A549 (cell line): ENCODE data around the gene AHNAK2.

Source experiments
- CHD2 ChIP-seq: fragments of 150-350 bp; IDR thresholded peaks from 2 replicates; pipeline ENCODE4 v1.6.1; 2014; ENCODE audit warnings: low read length; ENCODE audit not compliant: partially characterized antibody
- EP300 ChIP-seq, 2 experiments: fragments of >200 bp; sonication (Bioruptor Twin); formaldehyde crosslinking; IDR thresholded peaks; 2 replicates in 1 of 2; 3 replicates in 1 of 2; pipeline ENCODE4 v1.6.1; 2016 to 2017
- FOSL2 ChIP-seq, 2 experiments: fragments of 450-650 bp in 1 of 2; fragments of >200 bp in 1 of 2; sonication (Bioruptor Twin) in 1 of 2; formaldehyde crosslinking; IDR thresholded peaks; 2 replicates each; pipeline versions ENCODE4 v1.5.0 to v1.6.1; 2016 to 2020; ENCODE audit warnings: mild to moderate bottlenecking in 1 of 2, moderate library complexity in 1 of 2
- HOXB13 ChIP-seq: fragments of 250-450 bp; sonication (Bioruptor Pico); IDR thresholded peaks from 2 replicates; pipeline ENCODE4 v1.5.0; 2020; ENCODE audit warnings: low read depth, mild to moderate bottlenecking, moderate library complexity
- MYC ChIP-seq: IDR thresholded peaks from 2 replicates; pipeline ENCODE4 v1.6.1; 2012; ENCODE audit warnings: mild to moderate bottlenecking, inconsistent platforms, low read length, improper control_type of control experiment, borderline replicate concordance
- REST ChIP-seq: fragments of 200-600 bp; sonication (generic); IDR thresholded peaks from 2 replicates; pipeline ENCODE4 v1.6.1; 2016; ENCODE audit warnings: antibody characterized with exemption, mild to moderate bottlenecking, moderate library complexity
- TF ChIP-seq, protein P1 (sequence below): fragments of >200 bp; sonication (Bioruptor Twin); formaldehyde crosslinking; IDR thresholded peaks from 3 replicates; pipeline ENCODE4 v1.5.1; 2016

DNA sequence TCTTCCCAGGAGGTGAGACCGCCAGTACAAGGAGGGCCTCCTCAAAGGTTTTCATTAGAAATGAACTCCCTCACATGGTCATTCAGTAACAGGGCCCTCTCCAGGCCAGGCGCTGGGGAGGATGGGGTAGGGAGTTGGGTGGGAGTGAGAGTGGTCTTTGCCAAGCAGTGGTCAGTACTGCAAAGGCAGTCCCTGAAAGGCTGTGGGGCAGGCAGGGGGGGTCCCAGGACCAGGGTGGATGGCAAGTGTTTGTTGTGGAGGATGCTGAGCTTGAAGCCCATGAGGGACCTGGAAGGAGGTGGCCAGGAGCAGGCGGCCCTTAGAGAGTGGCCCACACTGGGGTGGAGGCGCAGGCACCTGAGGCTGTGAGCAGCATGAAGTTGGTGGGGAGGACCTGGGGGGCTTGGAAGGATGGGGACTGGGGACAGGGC is 87.0 kb downstream of the AHNAK2 start:
- TF ChIP-seq, protein P1, sequence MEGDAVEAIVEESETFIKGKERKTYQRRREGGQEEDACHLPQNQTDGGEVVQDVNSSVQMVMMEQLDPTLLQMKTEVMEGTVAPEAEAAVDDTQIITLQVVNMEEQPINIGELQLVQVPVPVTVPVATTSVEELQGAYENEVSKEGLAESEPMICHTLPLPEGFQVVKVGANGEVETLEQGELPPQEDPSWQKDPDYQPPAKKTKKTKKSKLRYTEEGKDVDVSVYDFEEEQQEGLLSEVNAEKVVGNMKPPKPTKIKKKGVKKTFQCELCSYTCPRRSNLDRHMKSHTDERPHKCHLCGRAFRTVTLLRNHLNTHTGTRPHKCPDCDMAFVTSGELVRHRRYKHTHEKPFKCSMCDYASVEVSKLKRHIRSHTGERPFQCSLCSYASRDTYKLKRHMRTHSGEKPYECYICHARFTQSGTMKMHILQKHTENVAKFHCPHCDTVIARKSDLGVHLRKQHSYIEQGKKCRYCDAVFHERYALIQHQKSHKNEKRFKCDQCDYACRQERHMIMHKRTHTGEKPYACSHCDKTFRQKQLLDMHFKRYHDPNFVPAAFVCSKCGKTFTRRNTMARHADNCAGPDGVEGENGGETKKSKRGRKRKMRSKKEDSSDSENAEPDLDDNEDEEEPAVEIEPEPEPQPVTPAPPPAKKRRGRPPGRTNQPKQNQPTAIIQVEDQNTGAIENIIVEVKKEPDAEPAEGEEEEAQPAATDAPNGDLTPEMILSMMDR: no peak
- TF ChIP-seq CHD2 (no peak), MYC (no peak), HOXB13 (CRISPR knock-in tag) (no peak), EP300 (IDR thresholded peaks at IDR 0.05) (no peak), FOSL2 (IDR thresholded peaks at IDR 0.05) (no peak), FOSL2 (CRISPR knock-in tag; IDR thresholded peaks at IDR 0.05) (no peak), REST (no peak)
